ENCODE results near the gene ATP5F1A.
A peak's percentile ranks its signal among the peaks of the same experiment; 100 is the strongest.

The ATP5F1A gene

DNA sequence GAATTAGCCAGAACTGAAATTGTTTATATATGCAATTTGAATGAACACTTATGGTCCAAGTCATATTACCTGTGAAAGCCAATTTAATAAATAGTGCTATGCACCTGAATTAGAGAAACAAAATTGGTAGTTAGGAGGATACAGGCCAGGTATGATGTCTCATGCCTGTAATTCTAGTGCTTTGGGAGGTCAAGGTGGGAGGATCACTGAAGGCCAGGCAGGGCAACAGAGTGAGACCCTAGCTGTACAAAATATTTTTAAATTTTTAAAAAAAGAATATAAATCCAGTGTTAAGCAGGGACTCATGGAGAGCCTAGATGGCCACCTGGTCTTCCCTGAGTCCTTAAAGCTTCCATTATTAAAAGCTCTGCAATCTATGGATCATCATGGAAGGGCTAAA lies 18.8 kb downstream of the ATP5F1A start:
- intact Hi-C loops (cut with DNase I) = no loop called here

DNA sequence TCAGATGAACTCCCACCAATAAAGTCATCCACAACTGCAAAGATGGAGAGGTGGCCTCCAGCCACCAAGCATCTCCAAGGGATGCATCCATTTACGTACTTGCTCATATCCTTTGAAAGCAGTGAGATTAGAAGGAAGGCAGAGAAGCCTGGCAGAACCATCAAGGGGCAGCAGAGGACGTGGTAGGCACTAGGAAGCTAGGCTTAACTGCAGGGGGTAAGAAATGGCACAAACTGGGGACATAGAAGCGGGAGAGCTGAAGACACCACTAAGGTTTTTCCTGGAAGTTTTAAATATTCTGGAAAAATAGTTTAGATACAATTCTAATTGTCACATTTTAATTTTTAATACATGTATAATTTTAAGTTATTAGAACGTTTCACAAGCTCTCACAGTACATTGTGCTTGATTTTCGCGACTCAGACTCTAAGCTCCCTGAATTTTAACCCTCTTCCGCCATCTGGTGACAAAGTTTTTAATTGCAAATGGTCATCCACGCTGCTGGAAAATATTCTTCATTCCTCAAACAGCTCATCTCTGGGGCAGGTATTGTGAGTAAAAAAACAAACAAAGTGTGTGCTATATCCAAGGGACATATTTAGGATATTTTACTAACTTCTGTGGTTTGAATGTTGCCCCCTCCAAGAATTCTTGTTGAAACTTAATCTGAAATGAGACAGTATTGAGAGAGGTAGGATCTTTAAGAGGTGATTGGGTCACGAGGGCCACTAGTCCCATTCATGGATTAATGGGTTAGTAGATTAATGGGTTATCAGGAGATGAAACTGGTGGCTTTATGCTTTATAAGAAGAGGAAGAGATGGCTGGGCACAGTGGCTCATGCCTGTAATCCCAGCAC lies 24.4 kb downstream of the ATP5F1A start:
- intact Hi-C loops (cut with DNase I) = loop anchor here (5.0 kb wide), 4 partner anchors 46 to 406 kb away; partner anchors contain the start of gene EPG5
- DNase-seq = peak in 2 of 10 donors; percentile 18 to 40

More for the DNA sequence above, 18.8 kb downstream of the ATP5F1A start:
- DNase-seq = peak in 1 of 10 donors; percentile 19

- intact Hi-C loops (cut with DNase I) = loop anchor here (5.0 kb wide), 4 partner anchors 46 to 406 kb away; partner anchors contain the start of gene EPG5
- no peak for DNase-seq
These were observed 25.1 kb downstream of the ATP5F1A start for GRCh38 chr18:46072959-46073358.

DNA sequence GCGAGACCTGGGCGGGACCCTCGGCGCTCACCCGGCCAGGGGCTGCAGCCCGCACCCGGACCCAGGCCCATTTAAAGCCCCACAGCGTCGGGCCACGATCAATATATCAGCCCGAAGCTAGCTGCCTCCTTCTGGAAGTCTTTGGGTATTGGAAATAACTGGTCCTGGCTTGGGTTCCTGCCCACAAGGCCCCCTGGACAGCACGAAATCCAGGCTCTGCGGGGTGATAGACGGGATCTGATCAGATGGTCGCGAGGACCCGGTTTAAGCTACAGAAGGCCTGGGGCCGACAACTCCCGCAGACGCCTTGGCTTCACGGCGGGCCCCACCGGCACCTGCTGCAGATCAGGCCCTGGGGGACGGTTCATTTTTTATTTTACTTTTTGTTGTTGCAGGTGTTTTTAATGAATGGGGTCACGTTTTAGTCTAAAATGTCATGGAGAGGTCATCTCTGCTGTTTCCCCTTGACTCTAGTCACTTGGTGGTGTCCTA lies 25.7 kb downstream of the ATP5F1A start:
- no peak for DNase-seq
- intact Hi-C loops (cut with DNase I) = loop anchor here (5.0 kb wide), 4 partner anchors 45 to 405 kb away; partner anchors contain the start of gene EPG5

DNA sequence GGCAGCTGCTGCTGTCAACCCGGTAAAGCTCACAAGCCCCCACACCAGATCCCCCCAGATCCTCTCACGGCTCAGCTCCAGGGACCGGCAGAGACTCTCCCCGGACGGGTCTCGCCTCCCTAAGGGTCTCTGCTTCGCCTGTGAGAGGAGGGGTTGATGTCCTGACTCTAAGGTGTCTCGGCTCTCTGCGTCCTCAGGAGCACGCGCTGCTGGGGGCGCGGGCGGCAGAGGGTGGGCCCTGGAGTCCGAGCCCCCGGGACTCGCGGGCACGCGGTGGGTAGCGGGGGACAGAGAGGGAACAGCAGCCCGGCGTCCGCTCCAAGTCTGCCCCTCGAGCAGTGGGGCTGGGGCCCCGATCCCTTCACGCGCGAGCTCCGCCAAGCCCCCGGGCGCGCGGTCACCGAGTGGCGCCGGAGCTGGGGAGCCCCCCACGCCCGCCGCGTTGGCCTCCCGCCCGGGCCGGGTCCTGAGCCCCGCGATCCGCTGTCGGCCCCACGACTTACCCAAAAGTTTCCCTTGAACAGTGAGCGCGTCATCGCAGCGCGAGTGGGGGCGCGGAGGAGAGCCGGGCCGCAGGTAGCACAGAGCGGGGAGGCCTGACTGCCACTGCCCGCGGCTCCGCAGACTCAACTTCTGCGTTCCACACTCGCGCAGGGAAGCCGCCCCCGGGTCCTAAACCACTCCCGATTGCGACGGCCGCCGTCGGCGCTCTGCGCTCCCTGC lies 26.3 kb downstream of the ATP5F1A start, which contains the start of gene PSTPIP2:
PSTPIP2 (minus strand) TSS at position 608 of the 723 bp plus-strand sequence; CDS start at position 536, 72 bp downstream.
- intact Hi-C loops (cut with DNase I) = loop anchor here (5.0 kb wide), 4 partner anchors 45 to 405 kb away; partner anchors contain the start of gene EPG5
- DNase-seq = peak in 9 of 10 donors; percentile 31 to 92 (median 48)

DNA sequence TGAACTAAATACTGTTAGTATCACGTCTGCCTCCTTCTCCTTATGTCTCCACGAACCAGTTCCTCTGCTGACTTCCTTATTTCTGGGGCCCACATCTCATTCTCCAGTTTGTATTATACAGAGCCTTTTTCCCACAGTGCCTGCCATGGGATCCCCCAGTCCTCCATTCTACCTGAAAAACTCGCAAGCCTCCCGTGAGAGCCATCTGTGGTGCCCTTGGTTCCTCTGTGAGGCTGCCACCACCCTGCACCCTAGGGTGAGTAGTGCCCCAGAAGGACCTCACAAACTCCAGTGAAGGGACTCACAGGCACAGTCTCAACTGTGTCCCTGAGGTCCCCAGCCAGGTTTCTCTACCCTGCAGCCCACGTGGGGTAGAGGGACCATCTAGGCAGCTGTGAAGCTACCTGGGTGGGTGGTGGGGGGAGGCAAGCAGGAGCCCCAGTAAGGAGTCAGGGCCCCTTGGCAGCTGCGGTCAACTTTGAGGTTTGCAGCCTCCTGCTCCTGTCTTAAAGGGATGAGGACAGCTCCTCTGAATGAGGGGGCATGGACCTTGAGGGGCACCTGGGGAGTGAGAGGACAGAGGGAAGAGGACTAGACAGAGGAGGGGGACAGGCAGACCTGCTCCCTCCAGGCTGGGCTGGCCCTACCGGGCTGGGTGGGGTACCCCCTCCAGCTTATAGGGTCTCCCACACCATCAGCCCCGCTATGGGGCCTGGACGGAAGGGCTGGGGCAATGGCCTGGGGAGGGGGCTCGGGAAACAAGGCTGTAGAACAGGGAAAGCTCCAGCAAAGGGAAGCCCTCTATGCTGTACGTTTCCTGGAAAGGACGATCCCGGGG lies 27.1 kb downstream of the ATP5F1A start:
- peak in 1 of 10 donors; percentile 80 for DNase-seq
- intact Hi-C loops (cut with DNase I) = loop anchor here (5.0 kb wide), 4 partner anchors 44 to 404 kb away; partner anchors contain the start of gene EPG5

DNA sequence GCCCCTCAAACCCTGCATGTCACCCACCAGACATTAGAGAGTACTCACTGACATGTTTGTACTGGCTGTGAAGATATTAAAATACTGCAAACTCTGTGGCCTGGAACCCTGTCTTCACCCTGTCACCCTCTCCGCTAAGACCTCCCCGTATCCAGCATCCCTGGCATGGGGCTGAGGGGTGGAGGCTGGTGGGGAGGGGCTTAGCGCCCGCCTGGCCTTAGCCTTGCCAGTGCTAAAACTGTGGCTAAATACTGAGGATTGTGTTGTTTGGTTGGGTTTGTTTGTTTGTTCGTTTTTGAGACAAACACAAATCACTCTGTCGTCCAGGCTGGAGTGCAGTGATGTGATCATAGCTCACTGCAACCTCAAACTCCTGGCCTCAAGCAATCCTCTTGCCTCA lies 27.9 kb downstream of the ATP5F1A start:
- intact Hi-C loops (cut with DNase I) = loop anchor here (5.0 kb wide), 4 partner anchors 43 to 403 kb away; partner anchors contain the start of gene EPG5
- no peak for DNase-seq

DNA sequence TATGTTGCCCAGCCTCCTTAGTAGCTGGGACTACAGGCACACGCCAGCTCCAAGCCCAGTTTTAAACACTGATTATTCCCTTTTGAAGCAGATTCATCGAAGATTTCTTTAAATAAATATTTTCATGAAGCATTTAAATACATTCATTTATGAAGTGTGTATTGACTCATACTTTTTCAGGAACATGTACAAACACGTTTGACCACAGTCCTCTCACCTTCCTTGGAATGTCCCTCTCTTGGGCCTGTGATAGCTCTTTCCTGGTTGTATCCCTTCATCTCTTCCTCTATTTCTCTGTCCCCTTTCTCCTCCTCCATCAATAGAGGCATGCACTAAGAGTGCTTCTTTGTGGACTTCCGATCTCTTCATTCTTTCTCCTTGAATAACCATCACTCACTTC lies 28.6 kb downstream of the ATP5F1A start:
- DNase-seq = no peak
- intact Hi-C loops (cut with DNase I) = no loop called here

DNA sequence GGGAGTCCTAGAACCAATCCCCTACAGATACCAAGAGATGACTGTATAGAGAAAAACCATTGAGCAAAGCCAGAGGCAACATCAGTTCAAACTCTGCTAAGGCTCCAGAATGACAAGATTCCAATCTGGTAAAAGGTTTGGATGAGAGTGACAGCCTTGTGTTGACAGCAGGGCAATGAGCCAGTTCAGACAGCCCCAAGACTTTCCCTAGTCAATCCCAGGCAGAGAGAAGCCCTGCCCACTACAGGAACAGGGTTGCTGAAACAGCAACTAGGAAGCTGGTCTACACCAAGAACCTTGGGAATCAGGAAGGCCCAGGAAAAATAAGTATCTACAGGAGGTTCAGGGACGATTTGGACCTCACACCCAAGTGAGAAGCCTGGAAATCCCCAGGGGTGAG lies 29.3 kb downstream of the ATP5F1A start:
- DNase-seq = no peak
- intact Hi-C loops (cut with DNase I) = no loop called here

DNA sequence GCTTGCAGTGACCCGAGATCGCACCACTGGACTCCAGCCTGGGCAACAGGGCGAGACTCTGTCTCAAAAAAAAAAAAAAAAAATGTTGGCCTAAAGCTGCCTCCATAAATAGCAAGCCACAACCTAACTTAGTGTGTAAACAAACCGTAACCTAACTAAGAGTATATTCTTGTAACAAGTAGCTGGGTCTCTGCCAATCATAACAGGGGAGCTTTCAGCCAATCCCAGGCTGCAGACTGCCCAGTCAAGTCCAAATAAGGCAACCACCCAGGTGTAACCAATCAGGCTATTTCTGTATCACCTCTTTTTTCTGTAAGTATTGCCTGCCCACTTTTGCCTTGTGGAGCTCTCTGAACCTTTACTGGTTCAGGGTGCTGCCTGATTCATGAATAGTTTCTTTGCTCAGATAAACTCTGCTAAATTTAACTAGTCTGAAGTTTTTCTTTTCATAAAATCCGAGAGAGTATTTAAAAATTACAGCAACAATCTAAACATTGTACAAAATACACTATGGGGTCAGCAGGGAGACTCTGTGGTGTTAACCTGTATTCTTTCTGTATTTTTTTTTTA lies 30.6 kb downstream of the ATP5F1A start:
- DNase-seq = no peak
- intact Hi-C loops (cut with DNase I) = no loop called here

DNA sequence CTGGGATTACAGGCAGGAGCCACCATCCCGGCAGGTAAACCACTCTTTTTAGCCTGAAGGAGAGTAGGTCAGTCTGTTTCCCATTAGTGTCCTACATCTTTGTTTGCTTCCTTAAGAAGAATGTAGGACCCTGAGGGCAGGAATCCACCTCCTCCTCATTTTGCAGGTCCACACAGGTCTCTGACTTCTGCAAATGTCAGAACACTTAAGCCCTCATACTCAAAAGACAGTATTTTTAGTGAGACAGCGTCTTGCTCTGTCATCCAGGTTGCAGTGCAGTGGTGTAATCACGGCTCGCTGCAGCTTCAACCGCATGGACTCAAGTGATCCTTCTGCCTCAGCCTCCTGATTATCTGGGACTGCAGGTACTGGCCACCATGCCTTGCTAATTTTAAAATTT lies 35.3 kb downstream of the ATP5F1A start:
- intact Hi-C loops (cut with DNase I) = no loop called here

DNA sequence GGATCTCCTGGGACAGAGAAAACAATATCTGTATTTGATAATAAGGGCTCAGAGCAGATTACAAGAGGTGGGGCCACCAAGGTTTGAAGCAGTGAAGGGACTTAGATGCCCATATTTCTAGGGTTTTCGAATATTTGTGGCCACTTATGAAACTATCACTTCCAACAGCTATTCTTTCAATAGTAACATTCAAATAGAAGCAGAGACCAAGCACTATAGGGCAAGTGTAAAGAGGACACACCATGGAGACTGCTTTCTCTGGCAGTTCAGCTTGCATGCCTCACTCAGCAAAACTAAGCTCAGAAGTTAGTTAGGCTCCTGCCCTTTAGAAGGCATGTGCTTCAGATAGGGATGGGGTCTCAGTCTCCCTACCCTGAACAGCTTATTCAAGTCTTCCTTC lies 36.3 kb downstream of the ATP5F1A start:
- no peak for DNase-seq
- intact Hi-C loops (cut with DNase I) = no loop called here

More for the DNA sequence above, 35.3 kb downstream of the ATP5F1A start:
- no peak for DNase-seq

- intact Hi-C loops (cut with DNase I) = no loop called here
- no peak for DNase-seq
These were observed 36.7 kb downstream of the ATP5F1A start for GRCh38 chr18:46061387-46061786.

DNA sequence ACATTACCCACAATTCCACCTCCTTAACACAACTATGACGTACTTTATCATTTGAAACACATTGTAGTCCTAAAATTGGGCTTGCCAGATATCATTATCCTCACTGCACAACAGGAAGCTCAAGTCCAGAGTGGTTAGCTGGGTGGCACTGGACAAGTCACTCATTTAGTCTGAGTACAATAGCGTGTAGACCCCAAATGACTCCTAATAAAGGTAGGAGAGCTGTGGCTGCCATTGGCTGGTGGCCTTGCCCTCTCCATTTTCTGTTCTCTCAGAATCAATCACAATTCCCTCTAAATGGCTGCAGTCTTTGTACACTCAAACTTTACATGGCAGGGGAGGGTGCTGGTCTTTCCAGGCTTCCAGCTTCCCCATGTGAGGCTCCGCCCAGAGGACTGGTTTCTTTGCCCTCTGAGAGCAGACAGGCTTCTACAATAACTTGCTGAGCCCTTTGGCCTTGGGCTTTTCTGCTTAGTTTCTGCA lies 37.7 kb downstream of the ATP5F1A start:
- DNase-seq = no peak
- intact Hi-C loops (cut with DNase I) = no loop called here

- no peak for DNase-seq
- intact Hi-C loops (cut with DNase I) = no loop called here
These were observed 42.3 kb downstream of the ATP5F1A start for GRCh38 chr18:46055838-46056230.

- intact Hi-C loops (cut with DNase I) = no loop called here
These were observed 42.9 kb downstream of the ATP5F1A start for GRCh38 chr18:46054956-46055837.

DNA sequence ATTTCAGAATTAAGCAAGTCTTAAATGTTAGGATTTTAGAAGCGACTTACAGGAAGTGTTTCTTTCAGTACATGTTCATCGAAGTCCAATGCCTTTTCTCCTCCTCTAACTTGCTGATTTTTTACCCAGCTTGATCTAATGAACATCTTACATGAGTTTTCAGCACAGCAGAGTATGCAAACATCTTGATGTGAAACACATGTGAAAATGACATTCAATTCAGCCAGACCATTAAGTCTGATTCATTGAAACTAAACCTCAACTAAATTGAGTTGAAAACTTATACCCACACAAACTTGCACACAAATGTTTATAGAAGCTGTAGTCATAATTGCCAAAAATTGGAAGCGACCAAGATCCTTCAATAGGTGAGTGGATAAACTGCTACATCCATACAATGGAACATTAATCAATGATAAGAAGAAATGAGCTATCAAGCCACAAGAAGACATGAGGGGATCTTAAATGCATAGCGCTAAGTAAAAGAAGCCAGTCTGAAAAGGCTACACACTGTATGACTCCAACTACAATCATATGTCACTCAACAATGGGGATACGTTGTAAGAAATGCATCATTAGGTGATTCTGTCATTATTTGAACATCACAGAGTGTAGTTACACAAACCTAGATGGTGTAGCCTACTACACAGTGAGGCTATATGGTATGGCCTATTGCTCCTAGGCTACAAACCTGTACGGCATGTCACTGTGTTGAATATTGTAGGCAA lies 44.6 kb downstream of the ATP5F1A start:
- intact Hi-C loops (cut with DNase I) = no loop called here
- DNase-seq = no peak

More at GRCh38 chr18:46054956-46055837, 42.9 kb downstream of the ATP5F1A start:
- DNase-seq = no peak

Data from posterior cingulate gyrus (tissue), 11 donors.